Measurements from ENCODE around the gene BTBD7. TPM values are rescaled to one million over a fixed set of nuclear protein-coding genes. Genes with fewer than 3 reads are reported as not detected.

The BTBD7 gene
- total and polyA plus RNA-seq, 4 donors = 7.8 to 47.7 (median 19.4) TPM

DNA sequence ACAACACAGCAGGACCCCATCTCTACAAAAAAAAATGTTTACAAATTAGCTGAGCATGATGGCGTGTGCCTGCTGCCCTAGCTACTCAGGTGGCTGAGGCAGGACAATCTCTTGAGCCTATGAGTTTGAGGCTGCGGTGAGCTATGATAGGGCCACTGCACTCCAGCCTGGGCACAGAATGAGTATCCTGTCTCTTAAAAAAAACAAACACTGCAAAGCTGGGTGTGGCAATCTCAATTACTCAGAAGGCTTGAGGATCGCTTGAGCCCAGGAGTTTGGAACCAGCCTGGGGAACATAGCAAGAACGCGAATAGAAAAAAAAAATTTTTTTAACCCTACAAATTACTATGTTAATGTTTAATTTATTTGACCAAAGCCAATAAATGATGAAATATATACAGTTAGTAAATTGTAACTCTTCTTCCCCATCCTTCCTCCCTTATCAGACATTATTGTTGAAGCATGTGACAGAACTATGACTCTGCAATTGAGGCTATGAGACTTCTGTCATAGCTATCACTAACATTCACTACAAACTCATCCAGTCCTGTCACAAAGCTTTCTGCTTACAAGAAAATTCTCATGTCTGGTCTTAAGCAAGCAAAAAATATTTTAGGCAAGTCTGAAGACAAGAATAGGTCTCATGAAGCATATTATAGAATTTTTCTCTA is 9.8 kb downstream of the BTBD7 start:
- 77 to 83% methylated on average over 5 of the region's 5 CpGs for WGBS, 2 donors
- no peak for TF ChIP-seq CTCF (IDR thresholded peaks at IDR 0.05; ENCODE audit: control extremely low read depth, extremely low read depth)
- no peak for ATAC-seq (ENCODE audit: insufficient read depth, low FRiP score)

DNA sequence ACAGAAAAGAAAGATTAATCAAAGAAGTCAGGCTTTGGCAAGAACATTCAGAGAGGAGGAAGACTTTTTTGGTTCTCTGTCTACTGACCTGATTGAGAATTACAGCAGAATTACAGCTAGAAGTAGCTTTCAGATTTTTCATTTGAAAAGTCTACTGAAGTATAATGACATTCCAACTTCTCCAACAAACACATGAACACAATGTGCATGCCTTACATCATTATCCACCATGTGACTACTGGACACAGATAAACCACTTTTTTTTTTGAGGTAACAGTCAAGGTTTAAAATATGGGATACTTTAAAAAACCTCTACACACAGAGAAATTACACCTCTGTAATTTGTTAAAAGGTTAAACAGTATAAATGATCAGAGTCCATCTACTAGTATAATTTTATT is 12.3 kb downstream of the BTBD7 start:
- DNase-seq (no peak), ATAC-seq (ENCODE audit: insufficient read depth, low FRiP score) (no peak)
- no peak for TF ChIP-seq CTCF (IDR thresholded peaks at IDR 0.05; ENCODE audit: control extremely low read depth, extremely low read depth)
- peaks cover 0 to 7% (median 2%) of the 10 kb centered on the region in 4 donors for H3K36me3 ChIP-seq (ENCODE audit: control insufficient read depth in 4 of 4, insufficient read depth in 4 of 4, low read length in 4 of 4)
- H3K27ac ChIP-seq (ENCODE audit: low read depth in 1 of 2, low read length in 1 of 2) = no peak overlapping the region
- no peak overlapping the region for H3K4me3 ChIP-seq
- no peak overlapping the region for H3K9ac ChIP-seq (ENCODE audit: insufficient read depth in 1 of 2, low read length in 2 of 2)
- H3K9me3 ChIP-seq (ENCODE audit: control insufficient read depth in 4 of 4, insufficient read depth in 3 of 4, low read length in 3 of 4) = no peaks in the 10 kb centered on the region
- peaks cover 0 to 31% (median 0%) of the 10 kb centered on the region in 5 donors for H3K4me1 ChIP-seq (ENCODE audit: control insufficient read depth in 5 of 5, insufficient read depth in 5 of 5, low read length in 5 of 5)
- H3K27me3 ChIP-seq (ENCODE audit: control insufficient read depth in 3 of 3, insufficient read depth in 3 of 3, low read length in 2 of 3) = no peaks in the 10 kb centered on the region

More for the DNA sequence above, 9.8 kb downstream of the BTBD7 start:
- DNase-seq = no peak
- H3K9me3 ChIP-seq (ENCODE audit: control insufficient read depth in 4 of 4, insufficient read depth in 3 of 4, low read length in 3 of 4) = no peaks in the 10 kb centered on the region
- no peak overlapping the region for H3K27ac ChIP-seq (ENCODE audit: low read depth in 1 of 2, low read length in 1 of 2)
- H3K27me3 ChIP-seq (ENCODE audit: control insufficient read depth in 3 of 3, insufficient read depth in 3 of 3, low read length in 2 of 3) = no peaks in the 10 kb centered on the region
- H3K4me1 ChIP-seq (ENCODE audit: control insufficient read depth in 5 of 5, insufficient read depth in 5 of 5, low read length in 5 of 5) = peaks cover 0 to 25% (median 0%) of the 10 kb centered on the region in 5 donors
- no peak overlapping the region for H3K4me3 ChIP-seq
- H3K9ac ChIP-seq (ENCODE audit: insufficient read depth in 1 of 2, low read length in 2 of 2) = no peak overlapping the region
- H3K36me3 ChIP-seq (ENCODE audit: control insufficient read depth in 4 of 4, insufficient read depth in 4 of 4, low read length in 4 of 4) = peaks cover 0 to 7% (median under 1%) of the 10 kb centered on the region in 4 donors

GRCh38 chr14:93319958-93320357 is 12.9 kb downstream of the BTBD7 start:
- H3K9me3 ChIP-seq (ENCODE audit: control insufficient read depth in 4 of 4, insufficient read depth in 3 of 4, low read length in 3 of 4) = no peaks in the 10 kb centered on the region
- no peak overlapping the region for H3K9ac ChIP-seq (ENCODE audit: insufficient read depth in 1 of 2, low read length in 2 of 2)
- H3K4me3 ChIP-seq = no peak overlapping the region
- ATAC-seq (ENCODE audit: insufficient read depth, low FRiP score) = no peak
- H3K4me1 ChIP-seq (ENCODE audit: control insufficient read depth in 5 of 5, insufficient read depth in 5 of 5, low read length in 5 of 5) = peaks cover 0 to 31% (median 0%) of the 10 kb centered on the region in 5 donors
- H3K27me3 ChIP-seq (ENCODE audit: control insufficient read depth in 3 of 3, insufficient read depth in 3 of 3, low read length in 2 of 3) = no peaks in the 10 kb centered on the region
- no peak overlapping the region for H3K27ac ChIP-seq (ENCODE audit: low read depth in 1 of 2, low read length in 1 of 2)
- no peak for TF ChIP-seq CTCF (IDR thresholded peaks at IDR 0.05; ENCODE audit: control extremely low read depth, extremely low read depth)
- DNase-seq = no peak
- whole genome bisulfite sequencing, 2 donors = 16 to 64% methylated on average over 1 of the region's 1 CpG
- H3K36me3 ChIP-seq (ENCODE audit: control insufficient read depth in 4 of 4, insufficient read depth in 4 of 4, low read length in 4 of 4) = peaks cover 0 to 7% (median 2%) of the 10 kb centered on the region in 4 donors

Measured in lung (tissue), 12 donors.